Nephron (organoid): ENCODE results near the gene PRKRA.

Source experiments
- H3K27ac Mint-ChIP-seq, 3 experiments: 2 replicates each; pipeline ENCODE4 v1.8.0; 2020; ENCODE audit warnings: mixed read lengths in 3 of 3, mild to moderate bottlenecking in 2 of 3, moderate library complexity in 1 of 3
- H3K27me3 Mint-ChIP-seq: 2 replicates; pipeline ENCODE4 v1.8.0; 2021; ENCODE audit warnings: low read depth, mild to moderate bottlenecking, moderate library complexity, mixed read lengths
- H3K36me3 Mint-ChIP-seq: 2 replicates; pipeline ENCODE4 v1.8.0; 2020; ENCODE audit warnings: low read depth, mixed read lengths
- H3K4me1 Mint-ChIP-seq: 2 replicates; pipeline ENCODE4 v1.8.0; 2020; ENCODE audit warnings: mixed read lengths
- H3K4me3 Mint-ChIP-seq, 3 experiments: 2 replicates each; pipeline ENCODE4 v1.8.0; 2020; ENCODE audit warnings: mild to moderate bottlenecking in 3 of 3, mixed read lengths in 3 of 3, moderate library complexity in 2 of 3
- H3K9me3 Mint-ChIP-seq: 2 replicates; pipeline ENCODE4 v1.8.0; 2020; ENCODE audit warnings: mixed read lengths
- TF ChIP-seq, protein P1 (sequence below), 3 experiments: fragments of 200-600 bp; sonication (generic); IDR thresholded peaks; one replicate each; pipeline ENCODE4 v1.5.0; 2021; ENCODE audit warnings: antibody characterized with exemption in 3 of 3; ENCODE audit not compliant: unreplicated experiment in 3 of 3

Gene PRKRA

DNA sequence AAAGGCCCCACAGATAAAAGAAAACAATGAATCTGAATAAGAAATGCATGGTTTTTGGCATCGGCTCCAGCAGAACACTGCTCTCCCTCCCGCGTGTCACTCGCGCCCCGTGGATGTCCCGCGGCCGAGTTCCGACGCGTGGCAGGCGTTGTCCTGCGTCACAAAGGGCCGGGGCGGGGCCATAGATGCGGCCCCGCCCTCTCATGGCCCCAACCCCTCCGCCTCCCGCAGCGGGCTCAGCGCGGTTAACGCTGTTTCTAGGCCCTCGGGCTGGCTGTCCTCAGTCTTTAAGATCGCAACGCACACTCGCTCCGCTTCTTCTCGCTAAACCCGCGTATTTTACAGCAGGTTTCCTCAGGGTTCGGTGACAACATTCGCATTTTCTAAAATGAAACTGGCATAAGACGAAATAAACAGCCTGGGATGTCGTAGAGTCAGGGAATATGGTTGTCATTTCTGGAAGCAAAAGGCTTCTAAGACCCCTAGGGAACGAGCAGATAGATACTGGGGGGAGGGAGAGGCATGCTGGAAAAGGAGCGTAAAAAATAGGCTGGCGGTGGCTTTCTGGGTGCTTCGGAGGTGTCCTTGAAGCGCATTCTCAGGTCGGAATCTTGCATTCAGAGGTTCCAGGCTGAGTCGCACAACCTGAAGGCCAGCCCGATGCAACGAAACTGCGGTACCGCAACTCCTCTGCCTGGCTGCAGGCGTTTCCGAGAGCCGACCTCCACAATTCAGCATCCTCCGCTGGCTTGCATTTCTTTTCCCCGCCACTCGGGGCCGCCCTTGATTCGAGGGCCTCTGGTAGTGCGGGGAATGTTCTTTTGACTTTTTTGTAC lies 27.7 kb upstream of the PRKRA start, which contains the start of gene FKBP7:
TSS of gene FKBP7 (minus strand) at position 162 of the 836 bp plus-strand sequence. CDS start at position 61, 101 bp downstream.
- peak within 1 kb of the TSS; percentile 93 to 95 (median 95) for H3K4me3 Mint-ChIP-seq
- peak within 1 kb of the TSS; percentile 97 to 100 (median 99) for H3K27ac Mint-ChIP-seq
- H3K36me3 Mint-ChIP-seq = peaks cover 8% of the 10 kb centered on the region
- TF ChIP-seq, protein P1, sequence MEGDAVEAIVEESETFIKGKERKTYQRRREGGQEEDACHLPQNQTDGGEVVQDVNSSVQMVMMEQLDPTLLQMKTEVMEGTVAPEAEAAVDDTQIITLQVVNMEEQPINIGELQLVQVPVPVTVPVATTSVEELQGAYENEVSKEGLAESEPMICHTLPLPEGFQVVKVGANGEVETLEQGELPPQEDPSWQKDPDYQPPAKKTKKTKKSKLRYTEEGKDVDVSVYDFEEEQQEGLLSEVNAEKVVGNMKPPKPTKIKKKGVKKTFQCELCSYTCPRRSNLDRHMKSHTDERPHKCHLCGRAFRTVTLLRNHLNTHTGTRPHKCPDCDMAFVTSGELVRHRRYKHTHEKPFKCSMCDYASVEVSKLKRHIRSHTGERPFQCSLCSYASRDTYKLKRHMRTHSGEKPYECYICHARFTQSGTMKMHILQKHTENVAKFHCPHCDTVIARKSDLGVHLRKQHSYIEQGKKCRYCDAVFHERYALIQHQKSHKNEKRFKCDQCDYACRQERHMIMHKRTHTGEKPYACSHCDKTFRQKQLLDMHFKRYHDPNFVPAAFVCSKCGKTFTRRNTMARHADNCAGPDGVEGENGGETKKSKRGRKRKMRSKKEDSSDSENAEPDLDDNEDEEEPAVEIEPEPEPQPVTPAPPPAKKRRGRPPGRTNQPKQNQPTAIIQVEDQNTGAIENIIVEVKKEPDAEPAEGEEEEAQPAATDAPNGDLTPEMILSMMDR (IDR thresholded peaks at IDR 0.05; ENCODE audit: unreplicated experiment in 3 of 3) = peak; percentile 50 to 67 (median 51)
- peaks cover 52% of the 10 kb centered on the region for H3K4me1 Mint-ChIP-seq
- H3K9me3 Mint-ChIP-seq = no peaks in the 10 kb centered on the region
- no peaks in the 10 kb centered on the region for H3K27me3 Mint-ChIP-seq

DNA sequence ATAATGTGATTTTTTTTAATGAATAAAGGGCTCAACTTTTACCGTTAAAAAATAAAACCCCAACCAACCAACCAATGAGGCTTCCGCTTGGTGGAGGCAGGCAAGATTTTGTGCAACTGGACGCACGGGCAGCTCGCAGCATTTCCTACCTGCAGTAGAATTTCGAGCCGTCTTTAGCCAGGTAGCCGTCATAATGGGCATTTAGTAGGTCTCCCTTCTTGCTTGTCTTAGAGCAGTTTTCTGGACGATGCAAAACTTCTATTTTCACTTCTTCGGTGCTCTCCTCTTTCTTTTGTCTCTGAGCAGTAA lies 27.1 kb upstream of the PRKRA start:
- peaks cover 8% of the 10 kb centered on the region for H3K36me3 Mint-ChIP-seq

DNA sequence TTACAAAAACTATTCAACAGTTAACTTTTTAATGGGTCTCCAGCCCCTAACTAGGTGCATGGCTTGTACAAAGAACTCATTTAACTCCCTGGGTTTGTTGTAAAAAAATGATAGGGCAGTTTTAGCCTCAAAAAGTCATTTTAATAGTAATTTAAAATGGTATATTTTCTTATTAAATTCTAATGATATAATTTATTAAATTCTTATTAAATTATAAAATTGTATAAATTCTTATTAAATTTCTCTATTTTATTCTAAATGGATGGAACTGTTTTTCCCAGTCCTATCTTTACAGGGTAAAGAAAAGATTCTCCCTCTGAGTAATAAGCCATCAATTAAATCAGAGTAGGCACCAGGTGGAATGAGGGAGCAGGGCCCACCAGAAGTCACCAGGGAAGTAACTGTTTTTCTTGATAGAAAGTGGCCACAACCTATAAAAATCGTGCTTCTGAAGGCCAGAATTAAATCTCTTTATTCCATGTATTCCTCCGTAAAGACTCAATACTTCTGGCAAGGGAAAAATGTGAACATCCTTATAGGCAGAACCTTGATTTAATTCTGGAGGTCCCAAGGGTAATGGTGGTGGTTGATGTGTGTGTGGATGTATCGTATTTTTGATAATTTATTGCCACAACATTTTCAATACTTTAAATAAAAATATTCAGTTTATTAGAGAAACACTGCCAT lies 26.6 kb upstream of the PRKRA start:
- no peaks in the 10 kb centered on the region for H3K9me3 Mint-ChIP-seq
- TF ChIP-seq, protein P1 (IDR thresholded peaks at IDR 0.05; ENCODE audit: unreplicated experiment in 3 of 3) = no peak

More for the DNA sequence above, 27.1 kb upstream of the PRKRA start:
- Mint-ChIP-seq H3K4me1 (peaks cover 57% of the 10 kb centered on the region), H3K9me3 (no peaks in the 10 kb centered on the region), H3K27ac (peak overlapping the region; percentile 97 to 100 (median 99)), H3K4me3 (peak overlapping the region; percentile 93 to 95 (median 95)), H3K27me3 (no peaks in the 10 kb centered on the region)
- TF ChIP-seq, protein P1 (IDR thresholded peaks at IDR 0.05; ENCODE audit: unreplicated experiment in 3 of 3) = no peak

DNA sequence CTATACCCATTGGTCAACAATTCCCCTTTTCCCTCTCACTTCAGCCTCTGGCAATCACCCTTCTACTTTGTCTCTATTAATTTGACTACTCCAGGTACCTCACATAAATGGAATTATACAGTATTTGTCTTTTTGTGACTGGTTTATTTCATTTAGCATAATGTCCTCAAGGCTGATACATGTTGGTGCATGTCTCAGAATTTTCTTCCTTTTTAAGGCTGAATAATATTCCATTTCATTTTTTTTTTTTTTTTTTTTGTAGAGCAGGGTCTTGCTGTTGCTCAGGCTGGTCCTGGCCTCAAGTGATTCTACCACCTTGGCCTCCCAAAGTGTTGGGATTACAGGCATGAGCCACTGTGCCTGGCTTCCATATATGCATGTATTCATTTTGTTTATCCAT lies 25.5 kb upstream of the PRKRA start:
- TF ChIP-seq, protein P1 (IDR thresholded peaks at IDR 0.05; ENCODE audit: unreplicated experiment in 3 of 3) = no peak
- peaks cover 42% of the 10 kb centered on the region for H3K4me1 Mint-ChIP-seq
- no peaks in the 10 kb centered on the region for H3K27me3 Mint-ChIP-seq
- peaks cover 12% of the 10 kb centered on the region for H3K36me3 Mint-ChIP-seq
- peak overlapping the region; percentile 42 to 80 (median 68) for H3K4me3 Mint-ChIP-seq
- H3K9me3 Mint-ChIP-seq = no peaks in the 10 kb centered on the region
- H3K27ac Mint-ChIP-seq = peak overlapping the region in 1 of 3 experiments; percentile 36

More for the DNA sequence above, 26.6 kb upstream of the PRKRA start:
- Mint-ChIP-seq H3K4me3 (peak overlapping the region; percentile 93 to 95 (median 95)), H3K4me1 (peaks cover 53% of the 10 kb centered on the region), H3K27me3 (no peaks in the 10 kb centered on the region), H3K27ac (peak overlapping the region; percentile 97 to 100 (median 99)), H3K36me3 (peaks cover 8% of the 10 kb centered on the region)

GRCh38 chr2:178474560-178474959 lies 23.6 kb upstream of the PRKRA start:
- Mint-ChIP-seq H3K36me3 (peaks cover 12% of the 10 kb centered on the region), H3K4me1 (peaks cover 37% of the 10 kb centered on the region), H3K4me3 (no peak overlapping the region), H3K27me3 (no peaks in the 10 kb centered on the region), H3K27ac (no peak overlapping the region), H3K9me3 (no peaks in the 10 kb centered on the region)
- TF ChIP-seq, protein P1 (IDR thresholded peaks at IDR 0.05; ENCODE audit: unreplicated experiment in 3 of 3) = no peak
